ENCODE results near the gene ZBTB17.

DNA sequence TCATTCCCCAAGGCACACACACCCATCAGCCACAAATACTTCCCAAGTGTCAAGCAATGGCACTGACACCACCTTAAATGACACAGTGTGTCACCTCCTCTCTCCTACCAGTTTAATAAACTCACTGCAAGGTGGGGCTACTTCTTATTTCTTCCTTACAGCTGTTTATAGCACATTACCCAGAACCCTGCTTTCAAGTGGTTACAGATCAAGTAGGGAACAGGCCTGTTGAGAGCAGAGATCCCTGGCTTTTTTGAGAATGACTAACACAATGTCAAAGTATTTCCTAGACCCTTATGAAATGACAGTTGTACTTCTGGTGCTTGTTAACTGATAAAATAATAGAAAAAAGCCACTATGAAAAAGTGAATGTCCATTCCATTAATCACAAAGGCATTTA is 19.8 kb downstream of the ZBTB17 start:
- TF ChIP-seq CTCF (conservative IDR thresholded peaks at IDR 0.05) (no peak), EZH2 (IDR thresholded peaks at IDR 0.05; ENCODE audit: low read depth) (no peak)
